Neural cell (in vitro differentiated cells): ENCODE results near the gene DGKI. TPM values are rescaled to one million over a fixed set of nuclear protein-coding genes. Genes with fewer than 3 reads are reported as not detected.

Experiments used
- H2AFZ ChIP-seq: fragments of 200-600, 300-800 bp; sonication (generic), shearing (Covaris generic); 2 replicates; pipeline ENCODE4 v1.6.0; 2014; ENCODE audit warnings: low read depth, mild to moderate bottlenecking, antibody characterized with exemption, low read length, moderate library complexity
- H3F3A ChIP-seq: fragments of 200-600 bp; shearing (Covaris generic); 2 replicates; pipeline ENCODE4 v1.6.1; 2016; ENCODE audit warnings: mild to moderate bottlenecking, moderate library complexity, mixed read lengths, antibody characterized with exemption, low read length; ENCODE audit not compliant: insufficient read depth, poor library complexity, severe bottlenecking
- H3K27ac ChIP-seq: fragments of 200-600, 300-800 bp; sonication (generic), shearing (Covaris generic); 2 replicates; pipeline ENCODE4 v1.5.1; 2014; ENCODE audit warnings: mild to moderate bottlenecking, low read length, moderate library complexity
- H3K27me3 ChIP-seq: fragments of 300-800, 200-600 bp; sonication (generic), shearing (Covaris generic); 2 replicates; pipeline ENCODE4 v1.6.0; 2014; ENCODE audit warnings: mild to moderate bottlenecking, low read depth, low read length, moderate library complexity; ENCODE audit not compliant: insufficient read depth
- H3K36me3 ChIP-seq: fragments of 300-800, 200-600 bp; sonication (generic), shearing (Covaris generic); 2 replicates; pipeline ENCODE4 v1.5.1; 2014; ENCODE audit warnings: mild to moderate bottlenecking, antibody characterized with exemption, low read length, moderate library complexity; ENCODE audit not compliant: insufficient read depth
- H3K4me2 ChIP-seq: fragments of 300-800, 200-600 bp; sonication (generic), shearing (Covaris generic); 2 replicates; pipeline ENCODE4 v1.6.0; 2014; ENCODE audit warnings: mild to moderate bottlenecking, low read length
- H3K4me3 ChIP-seq: fragments of 300-800, 200-600 bp; sonication (generic), shearing (Covaris generic); 2 replicates; pipeline ENCODE4 v1.5.1; 2014; ENCODE audit warnings: mild to moderate bottlenecking, low read length, moderate library complexity
- H3K79me2 ChIP-seq: fragments of 200-600 bp; shearing (Covaris generic); replicated peaks from 2 replicates; pipeline ENCODE4 v1.6.0; 2014; ENCODE audit warnings: mild to moderate bottlenecking, low read length, moderate library complexity; ENCODE audit not compliant: insufficient read depth
- H3K9ac ChIP-seq: fragments of 300-800, 200-600 bp; sonication (generic), shearing (Covaris generic); 2 replicates; pipeline ENCODE4 v1.6.1; 2016; ENCODE audit warnings: mild to moderate bottlenecking, low read length, mixed read lengths
- H3K9me2 ChIP-seq: fragments of 200-600 bp; shearing (Covaris generic); 2 replicates; pipeline ENCODE4 v1.6.1; 2016; ENCODE audit warnings: mild to moderate bottlenecking, low read length, mixed read lengths; ENCODE audit not compliant: insufficient read depth
- H3K9me3 ChIP-seq: fragments of 200-600, 300-800 bp; sonication (generic), shearing (Covaris generic); 2 replicates; pipeline ENCODE4 v1.6.1; 2016; ENCODE audit warnings: mild to moderate bottlenecking, mixed run types, low read length, moderate library complexity, mixed read lengths
- H4K20me1 ChIP-seq: fragments of 200-600 bp; shearing (Covaris generic); 2 replicates; pipeline ENCODE4 v1.6.1; 2016; ENCODE audit warnings: mild to moderate bottlenecking, mixed run types; ENCODE audit not compliant: insufficient read depth
- EP300 ChIP-seq: fragments of 450-650 bp; conservative IDR thresholded peaks from 2 replicates; pipeline ENCODE4 v1.6.1; 2014; ENCODE audit warnings: antibody characterized with exemption, mild to moderate bottlenecking, moderate library complexity; ENCODE audit not compliant: poor library complexity, severe bottlenecking
- EZH2 ChIP-seq: fragments of 200-600, 300-800 bp; shearing (Covaris generic), sonication (generic); IDR thresholded peaks from 2 replicates; pipeline ENCODE4 v1.6.1; 2014; ENCODE audit warnings: antibody characterized with exemption, low read length, borderline replicate concordance, mild to moderate bottlenecking; ENCODE audit not compliant: insufficient read depth, poor library complexity, severe bottlenecking
- MXI1 ChIP-seq: fragments of 450-650 bp; conservative IDR thresholded peaks from 2 replicates; pipeline ENCODE4 v1.6.1; 2014; ENCODE audit warnings: antibody characterized with exemption, mild to moderate bottlenecking; ENCODE audit not compliant: poor library complexity, severe bottlenecking
- POLR2AphosphoS5 ChIP-seq: IDR thresholded peaks from 2 replicates; pipeline ENCODE4 v1.6.1; 2012
- RAD21 ChIP-seq: fragments of 450-650 bp; conservative IDR thresholded peaks from 2 replicates; pipeline ENCODE4 v1.6.1; 2014; ENCODE audit warnings: antibody characterized with exemption, mild to moderate bottlenecking, moderate library complexity
- SMC3 ChIP-seq: fragments of 450-650 bp; conservative IDR thresholded peaks from 2 replicates; pipeline ENCODE4 v1.6.1; 2014; ENCODE audit warnings: antibody characterized with exemption, mild to moderate bottlenecking, moderate library complexity; ENCODE audit not compliant: poor library complexity
- TAF1 ChIP-seq: IDR thresholded peaks from 2 replicates; pipeline ENCODE4 v1.6.1; 2012; ENCODE audit warnings: low read depth
- polyA plus RNA-seq: library from polyadenylated mRNA; depleted of rRNA; stranded (reverse); fragments of >200 nt; gene quantifications from 2 replicates; pipeline ENCODE4 v1.2.3, GENCODE V29; 2014
- TF ChIP-seq, protein P1 (sequence below): IDR thresholded peaks from 2 replicates; pipeline ENCODE4 v1.6.1; 2012; ENCODE audit warnings: borderline replicate concordance
- TF ChIP-seq, protein P2 (sequence below): fragments of 450-650 bp; IDR thresholded peaks from 2 replicates; pipeline ENCODE4 v1.5.1; 2014; ENCODE audit warnings: antibody characterized with exemption, mild to moderate bottlenecking, moderate library complexity; ENCODE audit not compliant: poor library complexity, severe bottlenecking

The DGKI gene
- polyA plus RNA-seq, 1 donor from 2014 or later: 15.8 TPM

DNA sequence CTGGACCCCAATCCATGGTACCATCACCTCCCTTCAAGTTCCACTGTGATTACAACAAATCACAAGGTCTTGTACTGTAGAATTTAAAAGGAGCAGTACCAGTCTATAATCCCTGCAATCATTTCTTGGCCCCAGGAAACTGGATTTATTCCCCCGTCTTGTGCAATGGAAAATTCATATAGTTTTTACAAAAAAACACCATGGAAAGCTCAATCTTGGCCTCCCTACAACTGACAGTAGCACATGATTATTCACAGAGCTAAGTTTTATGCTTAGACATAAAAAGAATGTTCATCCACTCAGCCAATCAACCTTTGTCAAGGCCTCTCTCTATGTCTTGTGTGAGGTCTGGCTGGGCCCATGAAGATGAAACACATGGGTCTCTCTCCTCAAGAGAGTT lies 10.2 kb downstream of the DGKI start:
- TF ChIP-seq MXI1: no peak
- TF ChIP-seq, protein P1, sequence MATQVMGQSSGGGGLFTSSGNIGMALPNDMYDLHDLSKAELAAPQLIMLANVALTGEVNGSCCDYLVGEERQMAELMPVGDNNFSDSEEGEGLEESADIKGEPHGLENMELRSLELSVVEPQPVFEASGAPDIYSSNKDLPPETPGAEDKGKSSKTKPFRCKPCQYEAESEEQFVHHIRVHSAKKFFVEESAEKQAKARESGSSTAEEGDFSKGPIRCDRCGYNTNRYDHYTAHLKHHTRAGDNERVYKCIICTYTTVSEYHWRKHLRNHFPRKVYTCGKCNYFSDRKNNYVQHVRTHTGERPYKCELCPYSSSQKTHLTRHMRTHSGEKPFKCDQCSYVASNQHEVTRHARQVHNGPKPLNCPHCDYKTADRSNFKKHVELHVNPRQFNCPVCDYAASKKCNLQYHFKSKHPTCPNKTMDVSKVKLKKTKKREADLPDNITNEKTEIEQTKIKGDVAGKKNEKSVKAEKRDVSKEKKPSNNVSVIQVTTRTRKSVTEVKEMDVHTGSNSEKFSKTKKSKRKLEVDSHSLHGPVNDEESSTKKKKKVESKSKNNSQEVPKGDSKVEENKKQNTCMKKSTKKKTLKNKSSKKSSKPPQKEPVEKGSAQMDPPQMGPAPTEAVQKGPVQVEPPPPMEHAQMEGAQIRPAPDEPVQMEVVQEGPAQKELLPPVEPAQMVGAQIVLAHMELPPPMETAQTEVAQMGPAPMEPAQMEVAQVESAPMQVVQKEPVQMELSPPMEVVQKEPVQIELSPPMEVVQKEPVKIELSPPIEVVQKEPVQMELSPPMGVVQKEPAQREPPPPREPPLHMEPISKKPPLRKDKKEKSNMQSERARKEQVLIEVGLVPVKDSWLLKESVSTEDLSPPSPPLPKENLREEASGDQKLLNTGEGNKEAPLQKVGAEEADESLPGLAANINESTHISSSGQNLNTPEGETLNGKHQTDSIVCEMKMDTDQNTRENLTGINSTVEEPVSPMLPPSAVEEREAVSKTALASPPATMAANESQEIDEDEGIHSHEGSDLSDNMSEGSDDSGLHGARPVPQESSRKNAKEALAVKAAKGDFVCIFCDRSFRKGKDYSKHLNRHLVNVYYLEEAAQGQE: no peak
- TF ChIP-seq SMC3: no peak
- no peak for TF ChIP-seq EP300
- TF ChIP-seq RAD21: no peak
- no peak for TF ChIP-seq POLR2AphosphoS5
- no peak for TF ChIP-seq EZH2
- TF ChIP-seq TAF1: no peak
- TF ChIP-seq, protein P2, sequence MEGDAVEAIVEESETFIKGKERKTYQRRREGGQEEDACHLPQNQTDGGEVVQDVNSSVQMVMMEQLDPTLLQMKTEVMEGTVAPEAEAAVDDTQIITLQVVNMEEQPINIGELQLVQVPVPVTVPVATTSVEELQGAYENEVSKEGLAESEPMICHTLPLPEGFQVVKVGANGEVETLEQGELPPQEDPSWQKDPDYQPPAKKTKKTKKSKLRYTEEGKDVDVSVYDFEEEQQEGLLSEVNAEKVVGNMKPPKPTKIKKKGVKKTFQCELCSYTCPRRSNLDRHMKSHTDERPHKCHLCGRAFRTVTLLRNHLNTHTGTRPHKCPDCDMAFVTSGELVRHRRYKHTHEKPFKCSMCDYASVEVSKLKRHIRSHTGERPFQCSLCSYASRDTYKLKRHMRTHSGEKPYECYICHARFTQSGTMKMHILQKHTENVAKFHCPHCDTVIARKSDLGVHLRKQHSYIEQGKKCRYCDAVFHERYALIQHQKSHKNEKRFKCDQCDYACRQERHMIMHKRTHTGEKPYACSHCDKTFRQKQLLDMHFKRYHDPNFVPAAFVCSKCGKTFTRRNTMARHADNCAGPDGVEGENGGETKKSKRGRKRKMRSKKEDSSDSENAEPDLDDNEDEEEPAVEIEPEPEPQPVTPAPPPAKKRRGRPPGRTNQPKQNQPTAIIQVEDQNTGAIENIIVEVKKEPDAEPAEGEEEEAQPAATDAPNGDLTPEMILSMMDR: no peak
- no peaks in the 10 kb centered on the region for H3K27me3 ChIP-seq
- H3K4me2 ChIP-seq: no peak overlapping the region
- H3F3A ChIP-seq: no peaks in the 10 kb centered on the region
- H3K9me3 ChIP-seq: no peaks in the 10 kb centered on the region
- no peaks in the 10 kb centered on the region for H4K20me1 ChIP-seq
- H3K36me3 ChIP-seq: no peaks in the 10 kb centered on the region
- no peak overlapping the region for H3K9ac ChIP-seq
- H3K79me2 ChIP-seq: peaks cover 16% of the 10 kb centered on the region
- H3K9me2 ChIP-seq: no peaks in the 10 kb centered on the region
- no peak overlapping the region for H3K27ac ChIP-seq
- no peak overlapping the region for H2AFZ ChIP-seq
- H3K4me3 ChIP-seq: no peak overlapping the region

DNA sequence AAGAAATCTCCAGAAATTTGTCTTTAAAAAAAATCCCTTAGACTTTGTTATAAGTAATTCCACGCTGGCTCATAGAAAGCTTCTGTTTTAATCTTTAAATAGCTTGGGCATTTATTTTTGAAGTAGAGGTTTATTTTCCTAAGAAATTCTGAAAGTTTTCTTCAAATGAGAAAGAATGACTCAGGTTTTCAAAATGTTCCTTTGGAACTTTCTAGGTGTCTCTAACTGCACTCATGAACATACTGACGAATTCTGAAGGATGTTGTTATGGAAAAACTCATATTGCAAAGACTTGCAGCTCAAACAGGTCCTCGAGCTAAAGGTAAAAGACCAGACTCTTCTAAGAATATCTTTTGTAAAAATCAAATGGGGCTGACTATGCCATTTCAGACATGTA lies 10.7 kb downstream of the DGKI start:
- no peak overlapping the region for H3K9ac ChIP-seq
- no peak overlapping the region for H3K4me3 ChIP-seq
- no peaks in the 10 kb centered on the region for H3K27me3 ChIP-seq
- H3F3A ChIP-seq: no peaks in the 10 kb centered on the region
- H2AFZ ChIP-seq: no peak overlapping the region
- H3K9me3 ChIP-seq: no peaks in the 10 kb centered on the region
- no peaks in the 10 kb centered on the region for H3K9me2 ChIP-seq
- H3K27ac ChIP-seq: peak overlapping the region; percentile 57
- no peak for TF ChIP-seq POLR2AphosphoS5
- TF ChIP-seq, protein P1: no peak
- TF ChIP-seq MXI1: no peak
- no peak for TF ChIP-seq TAF1
- TF ChIP-seq EZH2: no peak
- TF ChIP-seq RAD21: no peak
- no peak for TF ChIP-seq EP300
- TF ChIP-seq, protein P2: no peak
- no peak for TF ChIP-seq SMC3
- no peak overlapping the region for H3K4me2 ChIP-seq
- no peaks in the 10 kb centered on the region for H3K36me3 ChIP-seq
- H4K20me1 ChIP-seq: no peaks in the 10 kb centered on the region
- H3K79me2 ChIP-seq: peaks cover 12% of the 10 kb centered on the region
